SK-N-SH (cell line): ENCODE measurements around the gene DAB1. TPM values are rescaled to one million over a fixed set of nuclear protein-coding genes. Genes with fewer than 3 reads are reported as not detected.

Experiments
- CTCF ChIA-PET: fragments of 300-600, 350-600 bp; formaldehyde crosslinking; extraction: SDS; loops from one replicate; lab custom pipeline; 2021; lab: Yijun Ruan, JAX
- POLR2A ChIA-PET: fragments of 350-600 bp; sonication (Branson Sonifier 250); formaldehyde crosslinking; extraction: SDS; loops from one replicate; lab custom pipeline; 2020; ENCODE audit warnings: antibody characterized with exemption, inconsistent platforms; lab: Yijun Ruan, JAX
- DNase-seq: peaks from one replicate; pipeline ENCODE4 v3.0.0; 2012
- H2AFZ ChIP-seq: fragments of 200-600 bp; sonication (generic); 2 replicates; pipeline ENCODE4 v1.8.1; 2016; ENCODE audit warnings: antibody characterized with exemption, mild to moderate bottlenecking, low read depth
- H3F3A ChIP-seq: fragments of 200-600 bp; sonication (generic); replicated peaks from 2 replicates; pipeline ENCODE3; 2016; ENCODE audit warnings: antibody characterized with exemption, mild to moderate bottlenecking; ENCODE audit not compliant: insufficient read depth
- H3K27ac ChIP-seq, 2 experiments: fragments of 200-500 bp in 1 of 2; fragments of 200-600 bp in 1 of 2; sonication (Bioruptor generic) in 1 of 2; sonication (generic), shearing (Covaris generic) in 1 of 2; 2 replicates each; pipeline versions ENCODE4 v1.5.1 to v1.6.1; 2014 to 2016; ENCODE audit warnings: low read depth in 2 of 2, inconsistent platforms in 1 of 2, low read length in 1 of 2, mild to moderate bottlenecking in 1 of 2, mixed read lengths in 1 of 2
- H3K27me3 ChIP-seq: fragments of 200-600 bp; sonication (generic), shearing (Covaris generic); 2 replicates; pipeline ENCODE4 v1.6.1; 2016; ENCODE audit warnings: mixed run types; ENCODE audit not compliant: insufficient read depth
- H3K36me3 ChIP-seq, 2 experiments: fragments of 200-500 bp in 1 of 2; fragments of 200-600 bp in 1 of 2; sonication (Bioruptor generic) in 1 of 2; sonication (generic) in 1 of 2; replicated peaks in 1 of 2; 2 replicates each; pipeline versions ENCODE3 to v1.5.1; 2014 to 2016; ENCODE audit warnings: low read length in 1 of 2, mild to moderate bottlenecking in 1 of 2; ENCODE audit not compliant: insufficient read depth in 2 of 2, control insufficient read depth in 1 of 2
- H3K4me1 ChIP-seq, 2 experiments: fragments of 200-500 bp in 1 of 2; fragments of 200-600 bp in 1 of 2; sonication (Bioruptor generic) in 1 of 2; sonication (generic), shearing (Covaris generic) in 1 of 2; 2 replicates each; pipeline versions ENCODE4 v1.5.1 to v1.6.1; 2014 to 2016; ENCODE audit warnings: low read depth in 1 of 2, low read length in 1 of 2, mixed run types in 1 of 2; ENCODE audit not compliant: insufficient read depth in 2 of 2, control insufficient read depth in 1 of 2
- H3K4me2 ChIP-seq: fragments of 200-600 bp; sonication (generic), shearing (Covaris generic); 2 replicates; pipeline ENCODE4 v1.6.1; 2017; ENCODE audit warnings: mixed run types
- H3K4me3 ChIP-seq, 2 experiments: fragments of 200-500 bp in 1 of 2; fragments of 200-600 bp in 1 of 2; sonication (Bioruptor generic) in 1 of 2; sonication (generic), shearing (Covaris generic) in 1 of 2; 2 replicates each; pipeline versions ENCODE4 v1.5.1 to v1.8.1; 2014 to 2016; ENCODE audit warnings: low read depth in 2 of 2, inconsistent platforms in 1 of 2, low read length in 1 of 2, mild to moderate bottlenecking in 1 of 2, mixed read lengths in 1 of 2, moderate library complexity in 1 of 2
- H3K79me2 ChIP-seq: fragments of 200-600 bp; sonication (generic); 2 replicates; pipeline ENCODE4 v1.8.1; 2017; ENCODE audit warnings: mild to moderate bottlenecking; ENCODE audit not compliant: insufficient read depth
- H3K9ac ChIP-seq: fragments of 200-600 bp; sonication (generic); 2 replicates; pipeline ENCODE4 v1.6.1; 2017; ENCODE audit warnings: mixed run types
- H3K9me2 ChIP-seq: fragments of 200-600 bp; sonication (generic); 2 replicates; pipeline ENCODE4 v1.6.1; 2017; ENCODE audit warnings: mixed run types
- H3K9me3 ChIP-seq: fragments of 200-600 bp; sonication (generic); 2 replicates; pipeline ENCODE4 v1.6.1; 2017; ENCODE audit warnings: mixed run types, mild to moderate bottlenecking, moderate library complexity
- H4K20me1 ChIP-seq: fragments of 200-600 bp; sonication (generic); 2 replicates; pipeline ENCODE4 v1.6.1; 2017; ENCODE audit warnings: mild to moderate bottlenecking, mixed run types; ENCODE audit not compliant: insufficient read depth
- CTCF ChIP-seq: fragments of 200-600 bp; sonication (generic); IDR thresholded peaks from 2 replicates; pipeline ENCODE4 v1.6.1; 2017; ENCODE audit warnings: antibody characterized with exemption, mild to moderate bottlenecking, moderate library complexity
- ELF1 ChIP-seq: IDR thresholded peaks from 2 replicates; pipeline ENCODE4 v1.4.0; 2012
- EZH2phosphoT487 ChIP-seq: fragments of 200-600 bp; sonication (generic); IDR thresholded peaks from 2 replicates; pipeline ENCODE4 v1.6.1; 2017; ENCODE audit warnings: low read depth, mixed run types, mild to moderate bottlenecking, antibody characterized with exemption, moderate library complexity, borderline replicate concordance
- FOXM1 ChIP-seq: IDR thresholded peaks from 2 replicates; pipeline ENCODE4 v1.4.0; 2012; ENCODE audit warnings: low read depth, mild to moderate bottlenecking
- GABPA ChIP-seq: IDR thresholded peaks from 2 replicates; pipeline ENCODE4 v1.4.0; 2012; ENCODE audit warnings: low read depth, mild to moderate bottlenecking
- IRF3 ChIP-seq: fragments of 150-350 bp; IDR thresholded peaks from 2 replicates; pipeline ENCODE4 v1.6.1; 2016; ENCODE audit warnings: mild to moderate bottlenecking, low read depth, low read length
- MAX ChIP-seq: IDR thresholded peaks from 2 replicates; pipeline ENCODE4 v1.4.0; 2012; ENCODE audit warnings: low read depth
- NFIC ChIP-seq: IDR thresholded peaks from 2 replicates; pipeline ENCODE4 v1.4.0; 2012; ENCODE audit warnings: borderline replicate concordance
- NRF1 ChIP-seq: IDR thresholded peaks from 2 replicates; pipeline ENCODE4 v1.6.1; 2012; ENCODE audit warnings: low read depth, mild to moderate bottlenecking, low read length
- RAD21 ChIP-seq: IDR thresholded peaks from 2 replicates; pipeline ENCODE4 v1.6.1; 2012; ENCODE audit warnings: mild to moderate bottlenecking, low read length
- RCOR1 ChIP-seq: fragments of 150-350 bp; IDR thresholded peaks from 2 replicates; pipeline ENCODE4 v1.6.1; 2017; ENCODE audit warnings: antibody characterized with exemption, low read length
- RFX5 ChIP-seq: IDR thresholded peaks from 2 replicates; pipeline ENCODE4 v1.6.1; 2012; ENCODE audit warnings: mild to moderate bottlenecking, improper control_type of control experiment, low read length
- RXRA ChIP-seq: IDR thresholded peaks from 2 replicates; pipeline ENCODE4 v1.4.0; 2012; ENCODE audit warnings: low read depth, mild to moderate bottlenecking, borderline replicate concordance
- TAF1 ChIP-seq: IDR thresholded peaks from 2 replicates; pipeline ENCODE4 v1.6.1; 2012; ENCODE audit warnings: low read depth, mild to moderate bottlenecking, low read length, moderate library complexity, borderline replicate concordance
- USF1 ChIP-seq: IDR thresholded peaks from 2 replicates; pipeline ENCODE4 v1.4.0; 2012; ENCODE audit warnings: low read depth, borderline replicate concordance
- USF2 ChIP-seq: fragments of 150-350 bp; IDR thresholded peaks from 2 replicates; pipeline ENCODE4 v1.6.1; 2017; ENCODE audit warnings: antibody characterized with exemption, low read length, low read depth, borderline replicate concordance
- ZBTB33 ChIP-seq: IDR thresholded peaks from 2 replicates; pipeline ENCODE4 v1.4.0; 2012; ENCODE audit warnings: low read depth, borderline replicate concordance
- polyA plus RNA-seq, 3 experiments: library from polyadenylated mRNA; depleted of rRNA; stranded (reverse); fragments of >200 nt; gene quantifications; 2 replicates each; pipeline ENCODE4 v1.2.3, GENCODE V29; 2012

DAB1 gene
- polyA plus RNA-seq, 1 of the 3 experiments (the other 2 are of a cell fraction): 2.9 TPM

GRCh38 chr1:57295326-57295725 lies 128.5 kb downstream of the DAB1 start (continued):
- TF ChIP-seq IRF3 (no peak), RXRA (no peak), ZBTB33 (no peak), NFIC (no peak)

GRCh38 chr1:57294177-57294576 lies 129.7 kb downstream of the DAB1 start:
- Histone ChIP-seq H3K4me2 (no peak overlapping the region), H4K20me1 (no peaks in the 10 kb centered on the region), H3K9ac (no peak overlapping the region), H3F3A (no peaks in the 10 kb centered on the region), H3K4me3 (no peak overlapping the region), H3K4me1 (no peaks in the 10 kb centered on the region; a peak in 1 of 4 replicates), H3K27ac (no peak overlapping the region), H3K36me3 (no peaks in the 10 kb centered on the region), H3K27me3 (no peaks in the 10 kb centered on the region), H3K9me2 (no peaks in the 10 kb centered on the region), H3K9me3 (no peaks in the 10 kb centered on the region), H3K79me2 (no peaks in the 10 kb centered on the region), H2AFZ (no peak overlapping the region)
- ChIA-PET CTCF (interaction anchor here (0.7 to 1.4 kb wide), 3 partner anchors 9 to 15 kb away, joined by 3 read pairs; no protein-coding TSS in a partner anchor), POLR2A (no interaction called here)
- DNase-seq: no peak
- TF ChIP-seq RFX5: no peak
- TF ChIP-seq RAD21: no peak
- TF ChIP-seq USF1: no peak
- no peak for TF ChIP-seq USF2
- no peak for TF ChIP-seq GABPA
- TF ChIP-seq ZBTB33: no peak
- TF ChIP-seq TAF1: no peak
- no peak for TF ChIP-seq IRF3
- no peak for TF ChIP-seq EZH2phosphoT487
- no peak for TF ChIP-seq CTCF
- no peak for TF ChIP-seq FOXM1
- TF ChIP-seq MAX: no peak
- no peak for TF ChIP-seq ELF1
- TF ChIP-seq RCOR1: no peak
- no peak for TF ChIP-seq NRF1
- TF ChIP-seq NFIC: no peak
